ENCODE data around the gene ABCA1.

The ABCA1 gene

GRCh38 chr9:104841601-104842141, 86.3 kb downstream of the ABCA1 start:
- no peak for DNase-seq (ENCODE audit: extremely low spot score)
- TF ChIP-seq CTCF (IDR thresholded peaks at IDR 0.05; ENCODE audit: control extremely low read depth, extremely low read depth, low read depth, missing control alignments), result no peak
- POLR2A ChIA-PET, result no interaction called here
- CTCF ChIA-PET, result no interaction called here

- ChIA-PET POLR2A (no interaction called here), CTCF (interaction anchor here (1.2 kb wide), 1 partner anchor 24 kb away, joined by 6 read pairs; no protein-coding TSS in a partner anchor)
- no peak for TF ChIP-seq CTCF (IDR thresholded peaks at IDR 0.05; ENCODE audit: control extremely low read depth, extremely low read depth, low read depth, missing control alignments)
These were observed 89.0 kb downstream of the ABCA1 start for GRCh38 chr9:104838958-104839357.

GRCh38 chr9:104836767-104837166, 91.2 kb downstream of the ABCA1 start:
- ChIA-PET CTCF (interaction anchor here (1.0 to 4.4 kb wide), 3 partner anchors 8 to 26 kb away, joined by 4 to 18 read pairs (median 5); no protein-coding TSS in a partner anchor), POLR2A (no interaction called here)
- TF ChIP-seq CTCF (IDR thresholded peaks at IDR 0.05; ENCODE audit: control extremely low read depth, extremely low read depth, low read depth, missing control alignments), result no peak
- no peak for DNase-seq (ENCODE audit: extremely low spot score)

More at GRCh38 chr9:104838958-104839357, 89.0 kb downstream of the ABCA1 start:
- DNase-seq (ENCODE audit: extremely low spot score), result no peak

- ChIA-PET POLR2A (no interaction called here), CTCF (interaction anchor here (4.4 kb wide), 1 partner anchor 26 kb away, joined by 18 read pairs; no protein-coding TSS in a partner anchor)
- no peak for DNase-seq (ENCODE audit: extremely low spot score)
- TF ChIP-seq CTCF (IDR thresholded peaks at IDR 0.05; ENCODE audit: control extremely low read depth, extremely low read depth, low read depth, missing control alignments), result no peak
These were observed 91.7 kb downstream of the ABCA1 start for GRCh38 chr9:104836235-104836634.

- CTCF ChIA-PET, result interaction anchor here (4.4 kb wide), 1 partner anchor 28 kb away, joined by 18 read pairs; no protein-coding TSS in a partner anchor
- no peak for TF ChIP-seq CTCF (IDR thresholded peaks at IDR 0.05; ENCODE audit: control extremely low read depth, extremely low read depth, low read depth, missing control alignments)
- DNase-seq (ENCODE audit: extremely low spot score), result no peak
- POLR2A ChIA-PET, result no interaction called here
These were observed 92.8 kb downstream of the ABCA1 start for GRCh38 chr9:104835161-104835560.

- ChIA-PET POLR2A (no interaction called here), CTCF (interaction anchor here (4.4 kb wide), 1 partner anchor 29 kb away, joined by 18 read pairs; no protein-coding TSS in a partner anchor)
- no peak for TF ChIP-seq CTCF (IDR thresholded peaks at IDR 0.05; ENCODE audit: control extremely low read depth, extremely low read depth, low read depth, missing control alignments)
- no peak for DNase-seq (ENCODE audit: extremely low spot score)
These were observed 94.3 kb downstream of the ABCA1 start for GRCh38 chr9:104833696-104834095.
